Gastrocnemius medialis (tissue), 4 donors: ENCODE results near the gene GFM2. TPM values are rescaled to one million over a fixed set of nuclear protein-coding genes. Genes with fewer than 3 reads are reported as not detected.
"Not testable (repeated sequence)": the region's sequence is repeated elsewhere in the genome, so short reads cannot be mapped to it uniquely, and the experiment has no call there.

ENCODE experiments used
- ATAC-seq, 2 donors: fragments of 150-250 bp; one replicate each; pipeline ENCODE4 v1.9.1; 2016
- DNase-seq, 2 donors: peaks; one replicate each; pipeline ENCODE4 v3.0.0-alpha.2; 2019
- H3K27ac ChIP-seq, 4 donors: fragments of 200-600 bp; sonication (generic); 1 replicate in 1 of 4; 2 replicates in 3 of 4; pipeline ENCODE4 v1.5.1; 2016 to 2018; ENCODE audit warnings: mild to moderate bottlenecking in 2 of 4, moderate library complexity in 1 of 4
- H3K27me3 ChIP-seq, 3 donors: fragments of 200-600 bp; sonication (generic) in 2 of 3; 1 replicate in 1 of 3; 2 replicates in 2 of 3; pipeline versions ENCODE4 v1.5.1 to v1.6.0; 2016 to 2019; ENCODE audit warnings: mild to moderate bottlenecking in 1 of 3, moderate library complexity in 1 of 3
- H3K36me3 ChIP-seq, 2 donors: fragments of 200-600 bp; sonication (generic) in 1 of 2; one replicate each; pipeline ENCODE4 v1.5.1; 2017 to 2018
- H3K4me1 ChIP-seq, 2 donors: fragments of 200-600 bp; sonication (generic) in 1 of 2; one replicate each; pipeline ENCODE4 v1.5.1; 2016 to 2017; ENCODE audit warnings: mild to moderate bottlenecking in 2 of 2
- H3K4me3 ChIP-seq, 4 donors: fragments of 200-600 bp; sonication (generic) in 3 of 4; 1 replicate in 1 of 4; 2 replicates in 3 of 4; pipeline ENCODE4 v1.5.1; 2016 to 2019; ENCODE audit warnings: mild to moderate bottlenecking in 2 of 4
- H3K9me3 ChIP-seq, 3 donors: fragments of 200-600 bp; sonication (generic) in 2 of 3; 1 replicate in 1 of 3; 2 replicates in 2 of 3; pipeline ENCODE4 v1.5.1; 2016 to 2019
- POLR2A ChIP-seq, 2 donors: fragments of 450-650 bp; IDR thresholded peaks; one replicate each; pipeline ENCODE4 v1.6.1; 2017; ENCODE audit warnings: antibody characterized with exemption in 2 of 2, mild to moderate bottlenecking in 2 of 2, moderate library complexity in 2 of 2
- in situ Hi-C, 4 donors: fragments of 200-750 bp; cut with MboI; loops; one replicate each; pipeline versions ENCODE4 v1.15.0 to v1.8.0; 2017; ENCODE audit warnings: low sequenced_read_pairs in 4 of 4
- intact Hi-C: fragments of 100-400 bp; cut with DNase I; formaldehyde crosslinking; loops from one replicate; pipeline ENCODE4 v1.15.1; 2023; ENCODE audit warnings: low total_unique reads
- total RNA-seq, 4 donors: library from RNA; depleted of rRNA; stranded (reverse); fragments of >200 nt; gene quantifications; one replicate each; pipeline versions ENCODE4 v1.1.0 to v1.2.3, GENCODE V29; 2016
- TF ChIP-seq, protein P1 (sequence below), 5 experiments: fragments of 450-650 bp in 3 of 5; fragments of 200-600 bp in 2 of 5; sonication (generic) in 2 of 5; IDR thresholded peaks in 4 of 5; conservative IDR thresholded peaks in 1 of 5; 1 replicate in 4 of 5; 2 replicates in 1 of 5; pipeline ENCODE4 v1.5.1; 2016 to 2019; ENCODE audit warnings: antibody characterized with exemption in 5 of 5, mild to moderate bottlenecking in 3 of 5, moderate library complexity in 3 of 5

The GFM2 gene
- total RNA-seq, 4 donors from 2014 or later = 19.4 to 25.6 (median 23.8) TPM

- intact Hi-C loops = loop anchor here (5.0 kb wide), 1 partner anchor 1198 kb away; the partner anchor contains the start of genes ANKRA2 and UTP15
- Histone ChIP-seq H3K27ac (no peak overlapping the region), H3K9me3 (no peaks in the 10 kb centered on the region), H3K4me1 (peaks cover 25 to 29% of the 10 kb centered on the region in 2 donors), H3K27me3 (no peaks in the 10 kb centered on the region), H3K36me3 (peaks cover 0 to 24% of the 10 kb centered on the region in 2 donors), H3K4me3 (peak overlapping the region in 1 of 4 donors; percentile 99)
- ATAC-seq (no peak), DNase-seq (no peak)
- TF ChIP-seq POLR2A (IDR thresholded peaks at IDR 0.05) = no peak
- TF ChIP-seq, protein P1, sequence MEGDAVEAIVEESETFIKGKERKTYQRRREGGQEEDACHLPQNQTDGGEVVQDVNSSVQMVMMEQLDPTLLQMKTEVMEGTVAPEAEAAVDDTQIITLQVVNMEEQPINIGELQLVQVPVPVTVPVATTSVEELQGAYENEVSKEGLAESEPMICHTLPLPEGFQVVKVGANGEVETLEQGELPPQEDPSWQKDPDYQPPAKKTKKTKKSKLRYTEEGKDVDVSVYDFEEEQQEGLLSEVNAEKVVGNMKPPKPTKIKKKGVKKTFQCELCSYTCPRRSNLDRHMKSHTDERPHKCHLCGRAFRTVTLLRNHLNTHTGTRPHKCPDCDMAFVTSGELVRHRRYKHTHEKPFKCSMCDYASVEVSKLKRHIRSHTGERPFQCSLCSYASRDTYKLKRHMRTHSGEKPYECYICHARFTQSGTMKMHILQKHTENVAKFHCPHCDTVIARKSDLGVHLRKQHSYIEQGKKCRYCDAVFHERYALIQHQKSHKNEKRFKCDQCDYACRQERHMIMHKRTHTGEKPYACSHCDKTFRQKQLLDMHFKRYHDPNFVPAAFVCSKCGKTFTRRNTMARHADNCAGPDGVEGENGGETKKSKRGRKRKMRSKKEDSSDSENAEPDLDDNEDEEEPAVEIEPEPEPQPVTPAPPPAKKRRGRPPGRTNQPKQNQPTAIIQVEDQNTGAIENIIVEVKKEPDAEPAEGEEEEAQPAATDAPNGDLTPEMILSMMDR (IDR thresholded peaks at IDR 0.05 in 4 of 5, conservative IDR thresholded peaks at IDR 0.05 in 1 of 5) = no peak
- in situ Hi-C loops = loop anchor here in 1 of 4 donors (25.0 kb wide), 1 partner anchor 1203 kb away; the partner anchor contains the start of genes ANKRA2 and UTP15
These were observed 1.7 kb downstream of the GFM2 start for GRCh38 chr5:74765201-74765600.

DNA sequence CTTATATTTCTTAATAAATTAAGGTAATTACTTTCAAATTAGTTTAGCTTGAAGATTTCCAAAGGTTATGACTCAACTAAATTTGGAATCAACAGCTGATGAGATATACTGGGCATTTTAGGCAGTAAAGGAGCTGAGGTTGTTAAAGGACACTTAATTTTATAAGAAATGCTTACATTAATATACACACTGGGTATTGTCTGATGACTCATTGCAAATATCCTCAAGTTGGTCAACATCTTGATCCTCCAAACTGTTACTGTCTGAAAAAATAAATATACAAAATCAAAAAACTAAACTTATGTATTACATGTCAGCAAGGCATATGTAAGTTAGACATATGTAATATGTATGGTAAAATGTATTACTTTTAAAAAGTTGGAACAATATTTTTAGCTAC is 3.4 kb downstream of the GFM2 start:
- Histone ChIP-seq H3K27me3 (no peaks in the 10 kb centered on the region), H3K4me3 (no peak overlapping the region), H3K4me1 (peaks cover 24 to 29% of the 10 kb centered on the region in 2 donors), H3K27ac (peak overlapping the region in 1 of 4 donors; percentile 34), H3K36me3 (peaks cover 0 to 13% of the 10 kb centered on the region in 2 donors), H3K9me3 (no peaks in the 10 kb centered on the region)
- in situ Hi-C loops (loop anchor here in 1 of 4 donors (25.0 kb wide), 1 partner anchor 1201 kb away; the partner anchor contains the start of genes ANKRA2 and UTP15), intact Hi-C loops (no loop called here)
- DNase-seq (no peak), ATAC-seq (no peak)
- no peak for TF ChIP-seq POLR2A (IDR thresholded peaks at IDR 0.05)
- TF ChIP-seq, protein P1 (IDR thresholded peaks at IDR 0.05 in 4 of 5, conservative IDR thresholded peaks at IDR 0.05 in 1 of 5) = no peak

DNA sequence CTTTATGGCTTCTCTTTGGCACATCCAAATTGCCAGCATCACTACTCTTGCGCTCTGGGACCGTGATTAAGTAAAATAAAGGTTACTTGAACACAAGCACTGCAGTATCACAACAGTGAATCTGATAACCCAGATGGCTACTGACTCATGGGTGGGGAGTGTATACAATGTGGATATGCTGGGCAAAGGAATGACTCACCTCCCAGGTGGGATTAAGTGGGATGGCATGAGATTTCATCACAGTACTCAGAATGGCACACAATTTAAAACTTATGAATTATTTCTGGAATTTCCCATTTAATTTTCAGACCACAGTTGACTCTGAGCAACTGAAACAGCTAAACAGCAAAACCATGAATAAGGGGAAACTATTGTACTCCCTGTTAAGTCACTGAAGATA is 4.3 kb downstream of the GFM2 start:
- intact Hi-C loops (no loop called here), in situ Hi-C loops (loop anchor here in 1 of 4 donors (25.0 kb wide), 1 partner anchor 1200 kb away; the partner anchor contains the start of genes ANKRA2 and UTP15)
- TF ChIP-seq, protein P1 (IDR thresholded peaks at IDR 0.05 in 4 of 5, conservative IDR thresholded peaks at IDR 0.05 in 1 of 5) = no peak
- TF ChIP-seq POLR2A (IDR thresholded peaks at IDR 0.05) = no peak
- Histone ChIP-seq H3K9me3 (no peaks in the 10 kb centered on the region), H3K36me3 (peaks cover 0 to 22% of the 10 kb centered on the region in 2 donors), H3K4me1 (peaks cover 15 to 21% of the 10 kb centered on the region in 2 donors), H3K27ac (peak overlapping the region in 1 of 4 donors; percentile 34), H3K27me3 (no peaks in the 10 kb centered on the region), H3K4me3 (no peak overlapping the region)
- no peak for ATAC-seq
- no peak for DNase-seq

DNA sequence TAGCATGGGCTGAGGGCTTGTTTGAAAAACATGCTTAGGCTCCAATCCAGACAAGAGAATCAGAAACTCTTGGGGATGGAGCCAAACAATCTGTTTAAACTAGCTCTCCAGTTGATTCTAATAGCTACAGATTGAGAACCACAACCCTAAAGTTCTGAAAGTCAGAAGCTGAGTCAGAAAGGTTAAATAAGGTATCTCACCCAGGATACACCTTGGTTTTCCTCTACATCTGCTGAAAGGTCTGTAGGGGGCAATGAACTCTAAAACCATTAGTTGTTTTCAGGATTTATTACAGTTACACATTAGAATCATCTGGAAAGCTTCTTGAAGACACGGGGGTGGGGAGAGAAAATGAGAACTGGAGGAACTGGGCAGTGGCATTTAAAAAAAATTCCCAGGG is 5.7 kb downstream of the GFM2 start:
- Histone ChIP-seq H3K4me1 (peaks cover 15 to 20% of the 10 kb centered on the region in 2 donors), H3K27ac (no peak overlapping the region), H3K4me3 (no peak overlapping the region), H3K27me3 (no peaks in the 10 kb centered on the region), H3K9me3 (no peaks in the 10 kb centered on the region), H3K36me3 (peaks cover 0 to 36% of the 10 kb centered on the region in 2 donors)
- TF ChIP-seq, protein P1 (IDR thresholded peaks at IDR 0.05 in 4 of 5, conservative IDR thresholded peaks at IDR 0.05 in 1 of 5) = no peak
- intact Hi-C loops (no loop called here), in situ Hi-C loops (loop anchor here in 1 of 4 donors (25.0 kb wide), 1 partner anchor 1199 kb away; the partner anchor contains the start of genes ANKRA2 and UTP15)
- DNase-seq (no peak), ATAC-seq (no peak)

- in situ Hi-C loops = not testable (repeated sequence)
These were observed 18.2 kb downstream of the GFM2 start for GRCh38 chr5:74748742-74749141.

More at GRCh38 chr5:74748742-74749141, 18.2 kb downstream of the GFM2 start:
- H3K4me3 ChIP-seq, H3K27me3 ChIP-seq, DNase-seq, intact Hi-C loops, ATAC-seq, H3K9me3 ChIP-seq, H3K27ac ChIP-seq, H3K4me1 ChIP-seq: not testable (repeated sequence)
- H3K36me3 ChIP-seq = peaks cover 6 to 73% of the 10 kb centered on the region in 2 donors
